A549 (cell line): Measurements from ENCODE around the gene PLEKHO1. TPM values are rescaled to one million over a fixed set of nuclear protein-coding genes. Genes with fewer than 3 reads are reported as not detected.
"Not testable (repeated sequence)": the region's sequence is repeated elsewhere in the genome, so short reads cannot be mapped to it uniquely, and the experiment has no call there.

Experiments used
- ATAC-seq, 2 experiments: fragments of 200-7000 bp in 1 of 2; fragments of >200 bp in 1 of 2; cut with Nextera tagmentation in 1 of 2; cut with Tn5 transposase in 1 of 2; 3 replicates each; pipeline versions ENCODE4 v1.8.0 to v1.9.1; 2018 to 2020; ENCODE audit warnings: mild to moderate bottlenecking in 1 of 2, moderate library complexity in 1 of 2
- CTCF ChIA-PET: fragments of 300-600 bp; sonication (Branson Sonifier 250); formaldehyde crosslinking; extraction: SDS; loops from one replicate; lab custom pipeline; 2021; ENCODE audit warnings: antibody characterized with exemption, inconsistent platforms; lab: Yijun Ruan, JAX
- POLR2A ChIA-PET: fragments of 350-600 bp; formaldehyde crosslinking; extraction: SDS; loops from one replicate; lab custom pipeline; 2021; ENCODE audit warnings: antibody characterized with exemption, inconsistent platforms; lab: Yijun Ruan, JAX
- DNase-seq, 2 experiments: peaks; one replicate each; pipeline versions ENCODE4 v3.0.0 to v3.0.0-alpha.2; 2011 to 2016; ENCODE audit warnings: low read depth in 1 of 2, low spot score in 1 of 2
- FAIRE-seq: peaks from 2 replicates; lab custom pipeline; 2011; peaks lifted over from hg19 to GRCh38; lab: Jason Lieb, UNC
- H3K27ac ChIP-seq, 2 experiments: fragments of >200 bp; sonication (Bioruptor Twin); formaldehyde crosslinking; 3 replicates each; pipeline ENCODE4 v1.5.1; 2016 to 2017
- H3K4me1 ChIP-seq: fragments of >200 bp; sonication (Bioruptor Twin); formaldehyde crosslinking; 3 replicates; pipeline ENCODE4 v1.6.1; 2016
- H3K4me2 ChIP-seq: fragments of >200 bp; sonication (Bioruptor Twin); formaldehyde crosslinking; 3 replicates; pipeline ENCODE4 v1.6.1; 2016
- H3K4me3 ChIP-seq: fragments of >200 bp; sonication (Bioruptor Twin); formaldehyde crosslinking; 3 replicates; pipeline ENCODE4 v1.5.1; 2016
- H3K9me3 ChIP-seq: fragments of >200 bp; sonication (Bioruptor Twin); formaldehyde crosslinking; 3 replicates; pipeline ENCODE4 v1.6.1; 2016
- BCL3 ChIP-seq: fragments of >200 bp; sonication (Bioruptor Twin); formaldehyde crosslinking; IDR thresholded peaks from 3 replicates; pipeline ENCODE4 v1.6.1; 2016
- CBX8 ChIP-seq: fragments of 200-600 bp; sonication (generic); IDR thresholded peaks from 2 replicates; pipeline ENCODE4 v1.6.1; 2016
- CHD4 ChIP-seq: fragments of 200-600 bp; sonication (generic); IDR thresholded peaks from 2 replicates; pipeline ENCODE4 v1.6.1; 2016; ENCODE audit warnings: antibody characterized with exemption, mild to moderate bottlenecking, borderline replicate concordance
- EHMT2 ChIP-seq: fragments of 200-600 bp; sonication (generic); IDR thresholded peaks from 2 replicates; pipeline ENCODE4 v1.6.1; 2016; ENCODE audit warnings: antibody characterized with exemption, low read depth, mild to moderate bottlenecking, moderate library complexity
- EP300 ChIP-seq, 2 experiments: fragments of >200 bp; sonication (Bioruptor Twin); formaldehyde crosslinking; IDR thresholded peaks; 2 replicates in 1 of 2; 3 replicates in 1 of 2; pipeline ENCODE4 v1.6.1; 2016 to 2017
- FOSB ChIP-seq: fragments of 250-450 bp; sonication (Bioruptor Pico); IDR thresholded peaks from 2 replicates; pipeline ENCODE4 v1.5.0; 2020; ENCODE audit warnings: mild to moderate bottlenecking, moderate library complexity
- GATA3 ChIP-seq: IDR thresholded peaks from 2 replicates; pipeline ENCODE4 v1.6.1; 2012; ENCODE audit warnings: borderline replicate concordance
- HES2 ChIP-seq: fragments of >200 bp; sonication (Bioruptor Twin); formaldehyde crosslinking; IDR thresholded peaks from 2 replicates; pipeline ENCODE4 v1.6.1; 2016
- HEYL ChIP-seq: fragments of 250-450 bp; sonication (Bioruptor Pico); IDR thresholded peaks from 2 replicates; pipeline ENCODE4 v1.8.0; 2021; ENCODE audit warnings: mild to moderate bottlenecking, moderate library complexity
- HMGXB4 ChIP-seq: fragments of 250-450 bp; sonication (Bioruptor Pico); IDR thresholded peaks from 2 replicates; pipeline ENCODE4 v1.5.0; 2021; ENCODE audit warnings: mild to moderate bottlenecking, moderate library complexity, borderline replicate concordance
- HOXB13 ChIP-seq: fragments of 250-450 bp; sonication (Bioruptor Pico); IDR thresholded peaks from 2 replicates; pipeline ENCODE4 v1.5.0; 2020; ENCODE audit warnings: low read depth, mild to moderate bottlenecking, moderate library complexity
- KDM1A ChIP-seq: fragments of 200-600 bp; sonication (generic); IDR thresholded peaks from 2 replicates; pipeline ENCODE4 v1.6.1; 2016; ENCODE audit warnings: low read depth, mild to moderate bottlenecking
- MAZ ChIP-seq: fragments of 150-350 bp; IDR thresholded peaks from 2 replicates; pipeline ENCODE4 v1.6.1; 2014; ENCODE audit warnings: antibody characterized with exemption, low read depth, low read length, borderline replicate concordance
- NFE2L2 ChIP-seq: fragments of 150-350 bp; conservative IDR thresholded peaks from 2 replicates; pipeline ENCODE4 v1.6.1; 2014; ENCODE audit warnings: low read length
- NR3C1 ChIP-seq: fragments of >200 bp; sonication (Bioruptor Twin); formaldehyde crosslinking; IDR thresholded peaks from 3 replicates; pipeline ENCODE4 v1.6.1; 2017
- PBX3 ChIP-seq: IDR thresholded peaks from 2 replicates; pipeline ENCODE4 v1.6.1; 2012
- PHF8 ChIP-seq: fragments of 200-600 bp; sonication (generic); IDR thresholded peaks from 2 replicates; pipeline ENCODE4 v1.6.1; 2016; ENCODE audit warnings: low read depth, mild to moderate bottlenecking, antibody characterized with exemption, moderate library complexity, borderline replicate concordance
- POLR2AphosphoS2 ChIP-seq: conservative IDR thresholded peaks from 2 replicates; pipeline ENCODE4 v1.6.1; 2012; ENCODE audit warnings: low read length, improper control_type of control experiment, inconsistent platforms
- RFX5 ChIP-seq: fragments of 450-650 bp; IDR thresholded peaks from 2 replicates; pipeline ENCODE4 v1.7.1; 2014; ENCODE audit warnings: antibody characterized with exemption, mild to moderate bottlenecking, moderate library complexity
- ZFP36 ChIP-seq: fragments of 450-650 bp; IDR thresholded peaks from 2 replicates; pipeline ENCODE4 v1.6.1; 2014; ENCODE audit warnings: borderline replicate concordance; ENCODE audit not compliant: partially characterized antibody
- WGBS: methylation state at CpG from one replicate; pipeline ENCODE4 v1.1.6; 2017; ENCODE audit errors: missing lambda C conversion rate; 5-methylcytosine and 5-hydroxymethylcytosine counted together
- polyA plus RNA-seq, 4 experiments: library from polyadenylated mRNA; depleted of rRNA in 3 of 4; stranded (reverse); fragments of >200 nt; fragmentation: RNase III in 1 of 4; extraction: RNeasy Plus Mini Kit Qiagen cat#74134 plus additional on column Dnase treatment in 1 of 4; gene quantifications; 2 replicates in 3 of 4; 3 replicates in 1 of 4; pipeline ENCODE4 v1.2.3, GENCODE V29; 2011 to 2017

The PLEKHO1 gene
- polyA plus RNA-seq, 2 of the 4 experiments (the other 2 are of a cell fraction), result 2.5 to 5.5 TPM

- ATAC-seq (no peak), FAIRE-seq (no peak), DNase-seq (no peak)
- H3K9me3 ChIP-seq, result no peaks in the 10 kb centered on the region
- CTCF ChIA-PET, result interaction anchor here (1.0 to 1.9 kb wide), 3 partner anchors 15 to 61 kb away, joined by 3 to 8 read pairs (median 3); no protein-coding TSS in a partner anchor
- no peak overlapping the region for H3K27ac ChIP-seq
- no peak overlapping the region for H3K4me3 ChIP-seq
- no peaks in the 10 kb centered on the region for H3K4me1 ChIP-seq
- POLR2A ChIA-PET, result no interaction called here
- TF ChIP-seq KDM1A (no peak), NFE2L2 (no peak), ZFP36 (no peak), PBX3 (no peak), EHMT2 (no peak), CBX8 (no peak), PHF8 (no peak)
- 94% methylated on average over 1 of the region's 1 CpG for WGBS
- no peak overlapping the region for H3K4me2 ChIP-seq
These were observed 15.2 kb upstream of the PLEKHO1 start for GRCh38 chr1:150134537-150134936.

GRCh38 chr1:150135400-150135799 is 14.3 kb upstream of the PLEKHO1 start:
- ATAC-seq, DNase-seq, POLR2A ChIA-PET, H3K4me3 ChIP-seq, H3K4me2 ChIP-seq, H3K27ac ChIP-seq, H3K9me3 ChIP-seq, H3K4me1 ChIP-seq, FAIRE-seq: not testable (repeated sequence)
- 78% methylated on average over 6 of the region's 6 CpGs for WGBS
- CTCF ChIA-PET, result interaction anchor here (0.7 to 1.9 kb wide), 4 partner anchors 16 to 168 kb away, joined by 3 to 8 read pairs (median 4); no protein-coding TSS in a partner anchor

GRCh38 chr1:150138044-150138443 is 11.7 kb upstream of the PLEKHO1 start:
- TF ChIP-seq HOXB13 (CRISPR knock-in tag) (no peak), MAZ (no peak), HEYL (CRISPR knock-in tag) (no peak), BCL3 (no peak), RFX5 (no peak), EP300 (IDR thresholded peaks at IDR 0.05) (no peak), PBX3 (no peak), HES2 (no peak), CBX8 (no peak), EHMT2 (no peak), NR3C1 (no peak), CHD4 (no peak), FOSB (no peak), HMGXB4 (no peak), POLR2AphosphoS2 (no peak), GATA3 (no peak)
- TF ChIP-seq, all 56 proteins: peak for 0
- Histone ChIP-seq H3K4me1 (no peaks in the 10 kb centered on the region), H3K4me3 (no peak overlapping the region), H3K4me2 (no peak overlapping the region), H3K9me3 (no peaks in the 10 kb centered on the region), H3K27ac (no peak overlapping the region)
- POLR2A ChIA-PET, result no interaction called here
- DNase-seq, result no peak
- ATAC-seq, result no peak
- WGBS, result 83% methylated on average over 5 of the region's 5 CpGs
- FAIRE-seq, result no peak
- CTCF ChIA-PET, result interaction anchor here (0.6 to 1.5 kb wide), 6 partner anchors 10 to 190 kb away, joined by 3 to 4 read pairs (median 3); no protein-coding TSS in a partner anchor
